Fibroblast of skin of right quadriceps (primary cell): ENCODE data around the gene ROCK2.

ENCODE experiments used
- DNase-seq: peaks from one replicate; pipeline ENCODE4 v3.0.0-alpha.2; 2013

The ROCK2 gene

DNA sequence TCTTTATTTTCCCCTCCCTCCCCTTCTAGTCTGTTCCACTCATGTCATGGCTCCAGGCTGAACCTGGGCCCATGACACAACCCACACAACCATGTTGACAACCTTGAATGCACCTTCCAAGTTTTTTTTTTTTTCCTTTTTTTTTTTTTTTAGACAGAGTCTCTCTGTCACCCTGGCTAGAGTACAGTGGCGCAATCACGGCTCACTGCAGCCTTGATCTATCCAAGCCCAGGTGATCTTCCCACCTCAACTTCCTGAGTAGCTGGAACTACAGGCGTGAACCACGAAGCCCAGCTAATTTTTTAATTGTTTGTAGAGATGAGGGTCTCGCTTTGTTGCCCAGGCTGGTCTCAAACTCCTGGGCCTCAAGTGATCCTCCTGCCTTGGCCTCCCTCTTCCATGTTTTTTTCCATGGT, 21.9 kb upstream of the ROCK2 start:
- no peak for DNase-seq

DNA sequence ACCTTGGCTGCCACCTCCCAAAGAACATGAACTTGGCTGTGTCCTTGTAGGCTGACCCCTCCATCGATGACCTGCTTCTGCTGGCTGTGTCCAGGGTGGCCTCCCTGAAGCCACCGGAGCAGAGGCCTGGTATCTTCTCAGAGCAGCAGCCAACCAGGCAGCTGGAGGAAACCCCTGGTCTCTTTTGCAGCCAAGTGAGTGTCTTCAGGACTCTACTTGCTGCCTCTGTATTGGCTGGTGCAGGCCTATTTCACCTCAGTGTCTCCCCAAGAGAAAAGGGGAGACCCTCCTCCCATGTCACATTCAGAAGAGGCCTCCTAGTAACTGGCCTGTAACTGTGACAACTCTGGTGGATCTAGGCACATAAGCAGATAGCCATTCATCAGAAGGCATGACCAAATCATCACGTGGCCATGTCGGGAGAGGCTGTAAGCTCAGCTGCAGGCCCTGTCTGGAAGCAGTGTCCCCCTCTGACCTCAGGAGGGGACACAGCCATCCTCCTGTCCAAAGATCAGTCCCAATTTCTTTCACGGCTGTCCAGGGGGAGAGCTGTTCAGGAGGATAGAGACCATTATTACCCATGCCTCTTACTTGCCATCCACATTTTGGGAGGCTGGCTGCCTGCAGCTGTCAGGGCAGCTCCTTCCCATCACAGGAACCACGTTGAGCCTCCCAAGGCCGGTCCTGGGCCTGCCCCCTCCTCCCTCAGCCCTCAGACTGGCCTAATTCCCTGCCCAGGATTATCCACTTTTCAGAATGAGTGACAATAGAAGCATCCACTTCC, 20.9 kb upstream of the ROCK2 start:
- no peak for DNase-seq

DNA sequence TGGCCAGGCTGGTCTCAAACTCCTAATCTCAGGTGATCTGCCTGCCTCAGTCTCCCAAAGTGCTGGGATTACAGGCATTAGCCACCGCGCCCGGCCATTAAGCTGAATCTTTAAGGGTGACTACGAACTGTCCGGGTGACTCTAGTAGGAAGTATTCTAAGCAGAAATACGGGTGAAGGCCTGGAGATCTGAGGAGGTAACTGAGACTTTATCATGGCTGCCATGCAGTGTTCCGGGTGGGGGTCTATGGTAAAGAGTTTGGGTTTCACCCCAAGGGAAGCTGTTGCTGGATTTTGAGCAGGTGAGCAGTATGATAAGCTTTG, 20.1 kb upstream of the ROCK2 start:
- no peak for DNase-seq

DNA sequence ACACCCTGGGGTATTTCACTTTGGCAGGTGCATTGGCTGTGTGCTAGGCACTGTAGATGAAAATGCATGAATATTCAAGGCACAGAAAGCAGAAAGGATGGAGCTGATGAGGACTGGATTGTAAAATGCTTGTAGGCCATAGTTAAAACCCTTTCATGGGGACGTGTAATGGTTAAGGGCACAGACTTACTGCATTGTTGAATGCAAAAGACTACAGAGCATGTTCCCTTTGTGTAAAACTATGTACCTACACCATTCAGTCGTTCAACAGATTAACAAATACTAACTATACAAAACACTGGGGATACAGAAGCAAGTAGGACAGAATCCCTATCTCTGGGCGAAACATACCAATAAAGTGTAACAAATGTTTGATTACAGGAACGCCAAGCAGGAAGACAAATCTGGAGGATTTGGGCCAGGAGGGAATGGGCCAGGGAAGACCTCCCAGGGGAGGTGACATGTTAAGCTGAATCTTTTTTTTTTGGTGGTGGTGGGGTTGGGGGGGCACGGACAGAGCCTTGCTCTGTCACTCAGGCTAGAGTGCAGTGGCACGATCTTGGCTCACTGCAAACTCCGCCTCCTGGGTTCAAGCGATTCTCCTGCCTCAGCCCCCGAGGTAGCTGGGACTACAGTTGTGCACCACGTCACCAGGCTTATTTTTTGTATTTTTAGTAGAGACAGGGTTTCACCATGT, 19.6 kb upstream of the ROCK2 start:
- no peak for DNase-seq

DNA sequence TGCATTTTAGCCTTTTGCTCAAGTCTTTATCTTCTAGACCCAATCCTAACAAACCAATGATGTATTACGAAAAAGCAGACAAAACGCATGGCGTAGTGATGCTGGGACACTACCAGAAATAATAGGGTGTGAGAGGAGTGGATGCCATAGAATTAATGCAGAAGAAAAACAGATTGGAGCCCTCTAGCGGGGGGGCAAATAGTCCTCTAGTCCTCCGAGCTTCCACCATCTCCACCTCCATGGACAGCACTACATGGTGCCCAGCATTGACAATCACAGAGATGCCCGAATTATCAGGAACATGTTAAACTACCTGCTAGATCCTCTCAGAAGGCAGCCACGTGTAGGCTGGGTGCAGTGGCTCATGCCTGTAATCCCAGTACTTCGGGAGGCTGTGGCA, 15.4 kb upstream of the ROCK2 start:
- no peak for DNase-seq

DNA sequence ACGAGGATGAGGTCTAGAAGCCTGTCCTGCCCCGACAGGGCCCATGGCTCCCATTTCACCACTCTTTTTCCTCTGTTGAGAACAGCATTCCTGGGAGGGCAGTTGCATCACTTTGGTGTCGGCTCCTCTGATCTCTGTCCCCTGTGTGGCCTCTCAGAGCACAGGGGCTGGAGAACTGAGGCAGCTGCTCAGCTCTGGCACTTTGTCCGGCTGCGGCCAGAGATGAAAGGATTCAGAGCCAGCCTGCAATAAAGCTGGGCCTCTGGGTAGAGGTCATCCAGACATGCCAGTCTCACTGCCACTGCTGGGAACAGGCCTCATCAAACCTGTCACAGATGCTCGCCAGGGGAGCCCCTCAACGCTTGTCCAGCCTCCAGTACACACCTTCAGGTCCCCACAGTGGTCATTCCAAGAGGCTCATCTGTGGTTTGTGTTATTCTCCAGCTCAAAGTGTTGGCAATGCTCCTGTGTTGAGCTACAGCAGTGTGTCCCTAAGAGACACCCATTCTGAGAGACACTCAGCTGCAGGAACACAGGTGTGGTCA, 13.1 kb upstream of the ROCK2 start:
- peak; percentile 24 for DNase-seq

DNA sequence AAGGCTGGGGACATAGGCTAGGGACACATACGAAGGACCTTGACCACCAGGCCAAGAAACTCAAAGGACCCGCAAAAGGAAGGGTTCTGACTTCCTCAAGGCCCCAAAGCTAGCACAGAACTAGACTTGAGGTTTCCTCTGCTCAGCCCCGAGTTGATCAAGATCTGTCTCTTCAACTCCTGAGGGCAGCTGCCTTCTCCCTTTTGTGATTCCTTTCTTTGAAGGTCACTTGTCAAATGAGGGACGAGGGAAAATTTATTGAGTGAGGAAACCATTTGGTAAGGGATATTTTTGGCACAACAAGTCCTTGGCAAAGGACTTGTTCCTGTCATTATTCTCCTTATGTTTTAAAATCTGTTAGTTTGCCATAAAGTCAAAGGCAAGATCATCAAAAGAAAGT, 12.3 kb upstream of the ROCK2 start:
- no peak for DNase-seq

DNA sequence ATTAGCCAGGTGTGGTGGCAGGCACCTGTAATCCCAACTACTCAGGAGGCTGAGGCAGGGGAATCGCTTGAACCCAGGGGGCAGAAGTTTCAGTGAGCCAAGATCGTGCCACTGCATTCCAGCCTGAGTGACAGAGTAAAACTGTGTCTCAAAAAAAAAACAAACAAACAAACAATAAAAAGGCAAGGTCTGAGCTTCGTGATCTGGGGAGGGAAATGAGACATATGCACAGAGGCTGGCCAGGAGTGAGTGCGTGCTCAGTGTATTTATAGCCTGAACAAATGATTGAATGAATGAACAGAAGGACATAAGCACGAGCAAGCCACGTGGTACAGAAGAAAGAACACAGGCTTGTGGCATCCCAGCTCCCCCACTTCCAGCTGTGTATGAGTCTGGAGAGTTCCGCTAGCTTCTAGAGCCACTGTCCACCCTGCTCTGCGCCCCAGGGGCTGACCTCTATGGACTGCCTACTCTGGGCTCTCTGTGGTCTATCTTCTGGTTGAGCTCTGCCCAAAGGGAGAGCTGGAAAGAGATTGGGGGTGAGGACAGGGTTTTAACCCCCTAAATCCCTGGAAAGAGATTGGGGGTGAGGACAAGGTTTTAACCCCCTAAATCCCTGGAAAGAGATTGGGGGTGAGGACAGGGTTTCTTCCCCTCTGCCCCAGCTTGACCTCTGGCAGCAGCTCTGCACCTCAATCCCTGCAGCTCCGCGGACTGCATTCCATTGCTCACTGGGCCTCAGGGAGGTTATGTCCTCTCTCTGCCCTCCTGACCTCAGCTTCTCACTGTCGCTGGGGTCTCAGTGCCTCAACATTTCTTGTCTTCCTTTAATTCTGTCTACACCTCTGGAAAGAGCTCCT, 11.0 kb upstream of the ROCK2 start:
- DNase-seq, result no peak

DNA sequence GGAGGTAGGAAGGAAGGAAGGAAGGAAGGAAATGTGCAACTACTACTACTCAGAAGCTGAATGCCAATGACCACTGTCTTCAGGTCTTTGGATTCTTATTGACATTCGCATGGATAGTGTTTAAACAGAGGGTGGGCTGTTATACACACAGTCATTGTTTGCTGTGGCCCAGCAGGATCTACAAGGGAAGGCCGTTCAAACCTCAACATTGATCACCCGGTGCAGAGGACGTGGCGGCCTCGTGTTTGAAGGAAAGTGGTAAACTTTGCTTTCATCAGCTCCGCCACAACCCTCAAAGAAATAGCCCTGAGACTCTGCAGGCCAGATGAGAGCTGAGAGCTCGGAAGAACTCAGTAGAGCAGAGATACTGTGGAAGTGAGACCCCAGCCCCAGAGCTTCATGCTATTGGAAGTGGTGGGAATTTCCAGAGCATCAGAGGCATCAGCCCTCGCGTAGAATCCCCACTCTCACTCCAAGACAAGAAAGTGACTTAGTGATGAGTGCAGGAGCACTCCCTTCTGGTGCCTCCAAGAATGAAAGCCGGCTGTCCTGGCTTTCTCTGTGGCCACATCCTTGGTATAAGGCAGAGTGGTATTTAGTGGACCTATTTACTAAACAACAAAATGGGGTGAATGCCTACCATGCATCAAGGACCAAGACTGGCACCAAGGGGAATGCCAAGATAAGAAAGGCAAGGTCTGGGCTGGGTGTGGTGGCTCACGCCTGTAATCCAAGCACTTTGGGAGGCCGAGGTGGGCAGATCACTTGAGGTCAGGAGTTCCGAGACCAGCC, 10.1 kb upstream of the ROCK2 start:
- no peak for DNase-seq

DNA sequence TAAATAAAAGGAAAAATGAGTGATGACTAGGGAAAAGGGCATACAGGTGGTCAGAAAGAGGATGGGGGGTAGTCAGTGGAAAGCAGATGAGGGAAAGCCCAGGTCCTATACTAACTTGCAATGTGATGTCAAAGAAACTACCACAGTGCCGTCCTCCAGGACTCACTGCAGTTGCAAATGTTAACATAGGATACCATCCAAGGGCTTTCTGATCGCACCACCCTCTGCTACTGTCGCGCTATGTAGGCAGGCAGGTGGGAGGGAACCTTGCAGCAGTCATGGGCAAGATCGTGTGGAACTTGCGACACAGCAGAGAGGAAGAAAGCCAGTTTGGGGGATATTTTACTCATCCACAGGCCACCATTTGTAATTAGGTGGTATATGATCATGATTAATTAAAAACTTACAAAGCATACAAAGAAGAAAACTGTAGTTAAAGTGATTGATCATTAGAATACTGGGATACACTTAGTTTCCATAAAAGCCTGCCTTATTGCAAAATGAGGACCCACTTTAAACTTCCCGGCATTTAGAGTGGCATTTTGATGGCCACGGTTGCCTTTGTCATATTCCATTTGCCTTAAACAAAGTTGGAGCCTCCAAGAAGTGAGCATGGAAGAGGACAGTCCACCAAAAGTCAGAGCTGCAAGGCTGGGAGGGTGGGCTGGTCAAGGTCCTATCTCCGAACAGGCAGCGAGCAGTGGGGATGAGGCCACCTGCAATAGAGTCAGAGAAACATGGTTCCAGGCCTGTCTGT, 8.5 kb upstream of the ROCK2 start:
- DNase-seq, result no peak

DNA sequence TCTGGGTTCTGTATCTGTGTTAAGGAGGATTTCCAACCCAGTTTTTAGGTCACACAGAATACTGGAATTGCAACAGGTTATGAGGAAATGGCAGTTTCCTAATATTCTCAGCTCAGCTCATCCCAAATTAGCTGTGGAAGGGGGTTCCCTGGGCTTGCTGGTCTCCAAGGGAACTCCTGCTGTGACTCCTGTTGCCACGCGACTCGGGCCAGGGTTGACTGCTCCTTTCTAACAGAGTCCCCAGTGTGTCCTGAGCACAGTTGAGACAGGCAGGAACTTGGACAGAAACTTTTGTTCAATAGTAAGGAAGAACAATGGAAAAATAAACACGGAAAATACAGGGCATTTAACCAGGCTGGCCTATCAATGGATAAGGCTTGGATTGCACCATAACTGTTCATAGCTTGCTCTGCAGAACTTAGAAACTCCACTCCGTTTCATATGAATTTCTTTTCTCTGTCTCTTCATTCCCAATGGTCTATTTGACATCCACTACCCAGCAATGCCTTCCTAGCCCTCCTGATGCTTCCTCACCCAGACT, 3.8 kb upstream of the ROCK2 start:
- DNase-seq, result no peak

DNA sequence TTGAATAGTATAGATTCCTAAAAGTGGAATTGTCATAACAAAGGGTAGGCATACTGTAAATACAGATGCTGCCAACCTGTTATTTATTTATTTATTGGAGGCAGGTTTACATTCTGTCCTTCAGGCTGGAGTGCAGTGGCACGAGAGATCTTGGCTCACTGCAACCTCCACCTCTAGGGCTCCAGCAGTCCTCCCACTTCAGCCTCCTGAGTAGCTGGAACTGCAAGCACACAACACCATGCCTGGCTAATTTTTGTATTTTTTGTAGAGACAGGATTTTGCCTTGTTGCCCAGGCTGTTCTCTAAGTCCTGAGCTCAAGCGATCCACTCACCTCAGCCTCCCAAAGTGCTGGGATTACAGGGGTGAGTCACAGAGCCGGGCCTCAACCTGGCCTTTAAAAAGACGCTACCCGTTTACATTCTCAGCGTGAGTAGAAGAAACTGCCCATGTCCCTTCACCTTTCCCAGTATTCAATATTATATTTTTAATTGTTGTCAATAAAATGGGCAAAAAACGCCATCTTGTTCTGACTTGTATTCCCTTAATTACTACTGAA, 3.0 kb upstream of the ROCK2 start:
- no peak for DNase-seq

DNA sequence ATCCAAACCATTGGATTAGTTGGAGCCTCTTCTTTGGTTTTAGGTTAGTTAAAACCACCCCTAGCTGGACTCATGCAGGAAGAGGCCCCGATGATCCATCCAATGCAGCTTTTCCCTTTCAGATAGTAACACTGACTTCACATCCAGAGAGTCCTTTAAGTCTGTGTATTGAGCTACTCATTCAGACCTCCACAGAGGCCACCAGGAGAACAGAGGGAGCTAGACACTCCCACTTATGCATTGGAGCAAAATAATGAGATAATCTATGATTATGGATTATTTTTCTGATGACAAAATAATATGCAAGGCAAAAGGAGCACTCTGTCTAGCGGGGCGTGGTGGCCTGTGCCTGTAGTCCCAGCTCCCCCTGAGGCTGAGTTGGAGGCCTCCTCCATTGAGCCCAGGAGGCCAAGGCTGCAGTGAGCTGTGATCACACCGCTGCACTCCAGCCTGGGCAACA, 1.6 kb upstream of the ROCK2 start:
- DNase-seq, result no peak

DNA sequence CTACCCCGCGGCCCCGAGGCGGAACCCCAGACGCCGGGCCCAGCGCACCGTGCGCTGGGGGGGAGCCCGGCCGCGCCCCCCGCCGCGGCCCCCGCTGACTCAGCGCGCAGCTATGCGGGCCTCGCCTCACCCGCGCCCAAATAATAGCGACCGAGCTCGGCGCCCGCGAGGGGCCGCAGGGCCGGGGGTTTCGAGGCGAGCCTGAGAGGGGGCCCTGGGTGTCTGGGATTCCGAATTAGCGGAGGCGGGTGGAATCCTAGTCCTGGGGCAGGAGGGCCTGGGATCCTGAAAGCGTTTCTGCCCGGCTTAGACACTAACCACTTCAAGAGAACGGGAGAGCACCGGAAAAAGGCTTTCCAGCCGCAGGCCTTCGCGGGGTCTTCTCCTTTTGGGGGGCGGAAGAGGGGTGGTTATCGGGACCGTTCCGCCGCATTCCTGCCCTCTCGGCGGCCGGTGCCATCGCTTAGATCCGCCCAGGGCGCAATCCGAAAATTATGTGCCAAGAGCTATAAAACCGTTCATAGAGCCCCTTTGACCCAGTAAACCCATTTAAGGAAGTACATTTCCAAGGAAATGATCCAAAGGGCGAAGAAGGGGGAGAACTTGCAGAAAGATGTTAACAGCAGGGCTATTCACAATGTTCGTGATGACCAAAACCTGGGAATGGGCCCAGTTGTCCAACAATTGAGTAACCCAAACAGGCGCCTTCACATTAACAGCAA, 681 bp upstream of the ROCK2 start:
- DNase-seq, result peak; percentile 80

DNA sequence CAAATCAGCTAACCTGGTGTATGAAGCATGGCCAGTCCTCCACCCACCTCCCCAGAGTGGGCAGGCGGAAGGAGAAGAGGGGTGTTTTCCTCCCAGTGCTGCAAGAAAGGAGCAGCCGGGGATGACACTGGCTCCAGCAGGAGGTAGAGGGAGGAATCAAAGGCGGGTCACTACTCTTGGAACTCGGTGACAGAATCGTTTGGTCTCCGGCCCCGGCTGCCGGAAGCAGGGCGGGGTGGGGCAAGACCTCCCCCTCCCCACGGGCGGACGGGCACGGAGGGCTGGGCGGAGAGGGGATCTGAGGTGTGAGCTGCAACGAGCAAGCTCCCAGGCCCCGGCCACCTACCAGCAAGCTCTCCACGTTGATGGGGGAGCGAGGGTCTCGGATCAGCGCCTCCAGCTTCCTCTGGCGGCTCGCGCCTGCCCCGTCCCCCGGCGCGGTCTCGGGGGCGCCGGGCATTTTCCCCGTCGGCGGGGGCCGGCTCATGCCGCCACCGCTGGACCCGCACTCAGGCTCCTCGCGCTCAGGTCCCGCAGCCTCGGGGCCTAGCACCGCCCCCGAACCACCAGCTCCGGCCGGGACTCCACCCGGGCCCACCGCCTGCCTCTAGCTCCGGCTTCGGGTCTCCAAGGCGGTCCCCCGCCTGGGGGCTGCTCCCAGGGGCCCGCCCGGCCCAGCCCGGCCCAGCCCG, 640 bp downstream of the ROCK2 start:
- DNase-seq, result peak; percentile 17

DNA sequence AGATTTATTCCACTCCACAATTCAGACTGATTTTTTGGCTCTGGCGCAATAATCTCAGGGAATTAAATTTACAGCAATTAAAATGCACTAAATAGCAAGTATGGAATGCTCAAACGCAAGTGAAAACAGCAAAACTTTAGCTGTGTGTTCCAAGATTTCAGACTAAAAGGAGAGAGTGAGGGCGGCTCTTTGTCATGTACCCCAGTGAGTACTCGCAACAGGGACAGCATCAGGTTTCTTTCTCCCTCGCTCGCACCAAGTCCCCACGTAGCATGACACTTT, 1.1 kb downstream of the ROCK2 start:
- DNase-seq, result no peak

DNA sequence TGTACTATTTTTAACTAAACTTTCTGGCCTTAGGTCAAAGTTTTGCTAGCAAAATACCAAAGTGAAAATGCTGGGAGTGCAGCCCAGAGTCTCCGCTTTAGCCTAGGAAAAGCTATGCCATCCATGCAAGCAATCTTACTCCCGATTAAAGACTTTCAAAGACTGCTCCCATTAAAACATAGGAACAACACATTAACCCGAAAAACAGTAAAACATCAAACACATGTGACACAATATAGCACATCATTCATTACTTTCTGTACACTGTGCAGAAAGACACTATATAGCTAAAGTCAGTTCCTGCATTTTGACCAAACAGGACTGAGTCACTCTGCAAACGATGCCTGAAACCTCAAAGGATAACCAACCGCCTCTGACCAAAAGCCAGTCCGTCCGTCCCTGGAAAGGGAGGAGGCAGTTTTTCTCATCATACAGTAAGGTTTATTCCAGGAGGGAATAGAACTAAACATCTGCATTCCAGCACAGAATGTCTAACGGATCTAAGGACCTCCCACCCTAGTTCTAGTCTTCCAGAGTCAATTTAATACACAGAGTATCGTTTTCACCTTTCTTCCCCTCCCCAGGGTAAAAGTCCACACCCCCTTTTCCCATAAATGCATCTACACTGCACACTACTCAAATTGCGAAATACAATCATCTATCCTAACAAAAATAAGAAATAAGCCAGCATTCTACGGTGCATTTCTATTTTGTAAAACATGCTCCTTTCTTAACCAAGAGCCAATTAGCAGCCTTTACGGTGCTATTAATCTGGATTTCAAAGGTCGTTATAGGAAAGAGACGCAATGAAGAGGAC, 1.7 kb downstream of the ROCK2 start:
- DNase-seq, result peak; percentile 73

DNA sequence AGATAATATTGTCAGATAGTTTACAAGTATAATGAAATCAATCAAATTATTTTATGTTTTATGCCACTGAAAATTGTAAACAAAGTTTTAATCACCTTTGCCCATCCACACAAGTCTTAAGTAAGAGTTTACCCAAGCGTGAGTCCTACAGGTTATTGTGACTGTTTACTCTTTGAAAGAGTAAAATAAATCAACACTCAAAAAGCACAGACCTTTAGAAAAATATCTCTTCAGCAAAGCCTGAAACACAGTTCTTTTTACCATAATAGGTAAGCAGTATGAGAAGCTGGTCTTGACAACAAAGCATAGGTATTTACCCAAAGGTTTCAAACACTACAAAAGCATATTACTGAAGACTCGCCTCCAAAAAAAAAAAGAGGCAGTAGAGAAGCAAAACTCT, 3.7 kb downstream of the ROCK2 start:
- DNase-seq, result no peak

DNA sequence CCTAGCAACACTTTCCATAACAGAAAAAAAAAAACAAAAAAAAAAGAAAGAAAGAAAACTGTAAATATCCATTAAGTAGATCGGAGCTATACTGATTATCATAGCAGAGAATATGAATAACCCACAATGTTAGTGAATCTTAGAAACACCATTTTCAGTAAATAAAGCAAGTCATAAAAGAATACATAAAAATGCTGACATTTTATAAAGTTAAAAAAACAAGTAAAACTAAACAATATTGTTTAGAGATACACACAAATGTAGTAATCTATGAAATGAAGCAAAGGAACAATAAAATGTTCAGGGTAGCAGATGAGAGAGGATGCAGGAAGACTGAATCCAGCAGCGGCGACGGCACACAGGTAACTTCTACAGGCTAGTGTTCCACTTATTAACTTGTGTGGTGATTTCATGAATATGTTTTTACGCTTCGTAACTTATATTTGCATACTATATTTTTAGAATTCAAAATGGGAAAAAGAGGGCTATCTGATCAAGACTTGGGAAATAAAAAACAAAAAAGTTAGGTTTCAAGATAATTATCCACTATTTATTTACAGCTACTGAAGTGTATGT, 4.8 kb downstream of the ROCK2 start:
- no peak for DNase-seq
